H1 (cell line): ENCODE results near the gene ZC2HC1C. TPM values are rescaled to one million over a fixed set of nuclear protein-coding genes. Genes with fewer than 3 reads are reported as not detected.
A peak's percentile ranks its signal among the peaks of the same experiment; 100 is the strongest.

Experiments
- CEBPB ChIP-seq: IDR thresholded peaks from 2 replicates; pipeline ENCODE4 v1.6.1; 2012; ENCODE audit warnings: low read depth, low read length
- CHD7 ChIP-seq: fragments of 300-600 bp; sonication (generic); IDR thresholded peaks from 2 replicates; pipeline ENCODE4 v1.7.1; 2012; ENCODE audit warnings: low read length, moderate library complexity, mild to moderate bottlenecking, inconsistent platforms; ENCODE audit not compliant: insufficient replicate concordance
- CTBP2 ChIP-seq: IDR thresholded peaks from 2 replicates; pipeline ENCODE4 v1.7.0; 2011; ENCODE audit warnings: borderline replicate concordance, mild to moderate bottlenecking, moderate library complexity, mixed read lengths, low read length; ENCODE audit not compliant: insufficient read depth, insufficient read length
- E2F6 ChIP-seq: IDR thresholded peaks from 2 replicates; pipeline ENCODE4 v1.6.1; 2012; ENCODE audit warnings: inconsistent platforms
- EP300 ChIP-seq, 2 experiments: IDR thresholded peaks; 1 replicate in 1 of 2; 2 replicates in 1 of 2; pipeline ENCODE4 v1.6.1; 2011 to 2012; ENCODE audit warnings: low read depth in 2 of 2, low read length in 2 of 2, mild to moderate bottlenecking in 2 of 2, borderline replicate concordance in 1 of 2, inconsistent platforms in 1 of 2, moderate library complexity in 1 of 2
- POLR2AphosphoS5 ChIP-seq: IDR thresholded peaks from 2 replicates; pipeline ENCODE4 v1.6.1; 2011; ENCODE audit warnings: low read depth, low read length
- POU5F1 ChIP-seq: IDR thresholded peaks from 2 replicates; pipeline ENCODE4 v1.6.1; 2011; ENCODE audit warnings: low read depth, mild to moderate bottlenecking, low read length, moderate library complexity
- RFX5 ChIP-seq: IDR thresholded peaks from 2 replicates; pipeline ENCODE4 v1.6.1; 2011; ENCODE audit warnings: low read depth, low read length, improper control_type of control experiment, borderline replicate concordance
- TAF7 ChIP-seq: optimal IDR thresholded peaks from 2 replicates; pipeline ENCODE3; 2011; ENCODE audit warnings: low read depth, mild to moderate bottlenecking, inconsistent platforms, low read length, moderate library complexity, borderline replicate concordance
- polyA plus RNA-seq, 7 experiments: library from polyadenylated mRNA; depleted of rRNA in 3 of 7; stranded (reverse) in 5 of 7; unstranded in 2 of 7; fragments of >200 nt in 5 of 7; fragments of 200-250 nt in 2 of 7; gene quantifications; 1 replicate in 5 of 7; 2 replicates in 1 of 7; 4 replicates in 1 of 7; pipeline versions ENCODE4 v1.2.1 to v1.2.3, GENCODE V29; 2011 to 2013; ENCODE audit warnings: missing spikeins in 2 of 7, mixed read lengths in 2 of 7
- total RNA-seq: library from RNA; stranded (reverse); fragmentation: NEBNext Ultra II Directional; extraction: Animal tissue kit (Norgen Biotek cat#: 25700); gene quantifications from 2 replicates; pipeline ENCODE4 v1.2.1, GENCODE V29; 2021

The ZC2HC1C gene
- total and polyA plus RNA-seq, 2 of the 8 experiments (the other 6 are each of a cell fraction or from before 2014, with no cell fraction given): 0.57 to 1.2 TPM

- TF ChIP-seq CTBP2 (no peak), RFX5 (no peak), EP300 (IDR thresholded peaks at IDR 0.05; ENCODE audit: borderline replicate concordance in 1 of 2, low read depth in 2 of 2, low read length in 2 of 2) (no peak), POU5F1 (no peak), E2F6 (peak; percentile 89), CHD7 (no peak), TAF7 (no peak), CEBPB (no peak), POLR2AphosphoS5 (peak; percentile 74)
Observed at GRCh38 chr14:75050852-75051555, 18.4 kb upstream of the ZC2HC1C start, which contains the start of gene MLH3 (continued).
